Endothelial cell of umbilical vein (primary cell): Measurements from ENCODE around the gene MKLN1. TPM values are rescaled to one million over a fixed set of nuclear protein-coding genes. Genes with fewer than 3 reads are reported as not detected.

Experiments
- BruUV-seq: library from RNA; stranded (reverse); fragments of 400-500 nt; replicated peaks from 2 replicates; lab custom pipeline; 2021; lab: Mats Ljungman, UMichigan
- CTCF ChIA-PET: fragments of 300-600, 350-600 bp; sonication (Branson Sonifier 250); formaldehyde crosslinking; loops from one replicate; lab custom pipeline; 2021; ENCODE audit warnings: antibody characterized with exemption, inconsistent platforms; lab: Charles Lee
- POLR2A ChIA-PET: fragments of 300-600, 350-600 bp; sonication (Branson Sonifier 250); formaldehyde crosslinking; loops from one replicate; lab custom pipeline; 2021; ENCODE audit warnings: antibody characterized with exemption, inconsistent platforms; lab: Charles Lee
- DNase-seq: peaks from one replicate; pipeline ENCODE4 v3.0.0-alpha.2; 2011; ENCODE audit warnings: low read depth, low spot score
- FAIRE-seq: peaks from 2 replicates; lab custom pipeline; 2011; peaks lifted over from hg19 to GRCh38; lab: Jason Lieb, UNC
- H2AFZ ChIP-seq: 2 replicates; pipeline ENCODE4 v1.6.0; 2012; ENCODE audit warnings: low read depth, low read length, control low read depth, inconsistent platforms
- H3K27ac ChIP-seq: 2 replicates; pipeline ENCODE4 v1.5.1; 2011; ENCODE audit warnings: low read depth, mild to moderate bottlenecking, control low read depth, low read length, moderate library complexity; ENCODE audit not compliant: insufficient read depth
- H3K27me3 ChIP-seq, 2 experiments: 2 replicates each; pipeline versions ENCODE4 v1.6.0 to v1.6.1; 2011; ENCODE audit warnings: low read length in 2 of 2, mixed read lengths in 1 of 2; ENCODE audit not compliant: control insufficient read depth in 2 of 2, insufficient read depth in 2 of 2
- H3K36me3 ChIP-seq, 2 experiments: 2 replicates in 1 of 2; 3 replicates in 1 of 2; pipeline ENCODE4 v1.5.1; 2011; ENCODE audit warnings: low read length in 2 of 2, mild to moderate bottlenecking in 1 of 2, moderate library complexity in 1 of 2; ENCODE audit not compliant: control insufficient read depth in 2 of 2, insufficient read depth in 2 of 2; ENCODE audit errors: extremely low read depth in 1 of 2
- H3K4me1 ChIP-seq: 3 replicates; pipeline ENCODE4 v1.5.1; 2011; ENCODE audit warnings: mild to moderate bottlenecking, low read length; ENCODE audit not compliant: control insufficient read depth, insufficient read depth; ENCODE audit errors: extremely low read depth
- H3K4me2 ChIP-seq: 2 replicates; pipeline ENCODE4 v1.6.1; 2011; ENCODE audit warnings: low read length, control low read depth, mixed read lengths; ENCODE audit not compliant: insufficient read depth
- H3K4me3 ChIP-seq, 3 experiments: fragments of 200-600 bp in 1 of 3; sonication (generic), shearing (Covaris generic) in 1 of 3; replicated peaks in 1 of 3; 2 replicates each; pipeline ENCODE4 v1.5.1; 2011 to 2016; ENCODE audit warnings: control low read depth in 3 of 3, low read length in 3 of 3, mild to moderate bottlenecking in 2 of 3, inconsistent platforms in 1 of 3, low read depth in 1 of 3, moderate library complexity in 1 of 3; ENCODE audit not compliant: insufficient read depth in 1 of 3
- H3K79me2 ChIP-seq: 2 replicates; pipeline ENCODE4 v1.6.0; 2012; ENCODE audit warnings: low read length, inconsistent platforms; ENCODE audit not compliant: control insufficient read depth, insufficient read depth
- H3K9ac ChIP-seq: replicated peaks from 2 replicates; pipeline ENCODE3; 2011; ENCODE audit warnings: low read length, control low read depth; ENCODE audit not compliant: insufficient read depth; ENCODE audit errors: extremely low read depth
- H3K9me1 ChIP-seq: replicated peaks from 3 replicates; pipeline ENCODE4 v1.6.0; 2011; ENCODE audit warnings: mild to moderate bottlenecking, low read length; ENCODE audit not compliant: control insufficient read depth, insufficient read depth; ENCODE audit errors: extremely low read depth
- H3K9me3 ChIP-seq: replicated peaks from 2 replicates; pipeline ENCODE4 v1.5.1; 2012; ENCODE audit warnings: low read length, inconsistent platforms; ENCODE audit not compliant: control insufficient read depth, insufficient read depth
- H4K20me1 ChIP-seq: replicated peaks from 2 replicates; pipeline ENCODE3; 2011; ENCODE audit warnings: mild to moderate bottlenecking, low read length; ENCODE audit not compliant: control insufficient read depth, insufficient read depth; ENCODE audit errors: extremely low read depth
- EZH2 ChIP-seq: IDR thresholded peaks from 2 replicates; pipeline ENCODE4 v1.6.1; 2012; ENCODE audit warnings: borderline replicate concordance, low read depth, mild to moderate bottlenecking, moderate library complexity, low read length, inconsistent platforms; ENCODE audit not compliant: severe bottlenecking
- FOS ChIP-seq: IDR thresholded peaks from 2 replicates; pipeline ENCODE4 v1.6.1; 2011; ENCODE audit warnings: mild to moderate bottlenecking, low read length, moderate library complexity, borderline replicate concordance; ENCODE audit not compliant: insufficient read depth
- JUN ChIP-seq: IDR thresholded peaks from 2 replicates; pipeline ENCODE4 v1.6.1; 2011; ENCODE audit warnings: borderline replicate concordance, low read depth; ENCODE audit not compliant: insufficient read length, insufficient read depth
- dilution Hi-C: fragments of 300-500 bp; cut with MboI; formaldehyde crosslinking; loops from one replicate; pipeline ENCODE4 v1.15.0; 2019; ENCODE audit warnings: low sequenced_read_pairs; ENCODE audit not compliant: extremely low pct_ligation_motif_present
- intact Hi-C: fragments of 100-400 bp; cut with micrococcal nuclease; formaldehyde crosslinking; loops from one replicate; pipeline ENCODE4 v1.10.0; 2022
- polyA plus RNA-seq, 4 experiments: library from polyadenylated mRNA; depleted of rRNA in 3 of 4; stranded (reverse) in 3 of 4; unstranded in 1 of 4; fragments of >200 nt; gene quantifications; 2 replicates each; pipeline versions ENCODE4 v1.2.1 to v1.2.3, GENCODE V29; 2011 to 2012; ENCODE audit warnings: missing spikeins in 1 of 4
- total RNA-seq: library from RNA; stranded (reverse); gene quantifications from 2 replicates; pipeline ENCODE4 v1.2.3, GENCODE V29; 2021
- TF ChIP-seq, protein P1 (sequence below): IDR thresholded peaks from 2 replicates; pipeline ENCODE4 v1.6.1; 2011; ENCODE audit not compliant: insufficient read depth, insufficient read length
- TF ChIP-seq, protein P2 (sequence below), 2 donors: IDR thresholded peaks; 1 replicate in 1 of 2; 2 replicates in 1 of 2; pipeline ENCODE4 v1.5.1; 2011; ENCODE audit warnings: low read length in 2 of 2, mild to moderate bottlenecking in 2 of 2, moderate library complexity in 2 of 2, control low read depth in 1 of 2, inconsistent platforms in 1 of 2, low read depth in 1 of 2; ENCODE audit not compliant: insufficient read depth in 1 of 2; ENCODE audit errors: extremely low read depth in 1 of 2

The MKLN1 gene
- total and polyA plus RNA-seq, 2 donors (not counting 3 experiments of a cell fraction or from before 2014, with no cell fraction given) = 12.2 to 32.1 TPM

DNA sequence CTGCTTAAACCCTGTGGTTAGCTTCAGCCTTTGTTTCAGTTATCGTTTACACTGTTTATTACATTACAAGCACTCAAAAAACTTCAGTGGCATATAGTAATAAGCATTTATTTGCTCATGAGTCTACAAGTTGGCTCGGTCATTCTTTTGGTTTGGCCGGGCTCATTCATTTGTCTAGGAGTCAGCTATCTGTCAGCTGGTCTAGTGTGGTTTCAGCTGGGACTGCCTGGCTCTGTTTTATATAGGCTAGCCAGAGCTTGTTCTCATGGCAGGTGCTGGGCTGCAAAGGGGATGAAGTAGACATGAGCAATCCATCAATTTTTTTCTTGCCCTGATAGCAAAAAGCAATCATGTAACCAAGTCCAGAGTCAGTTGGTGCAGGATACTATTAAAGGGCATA lies 103.6 kb downstream of the MKLN1 start:
- H3K9me3 ChIP-seq = no peaks in the 10 kb centered on the region
- no peaks in the 10 kb centered on the region for H3K9me1 ChIP-seq
- no peak overlapping the region for H3K27ac ChIP-seq
- TF ChIP-seq, protein P1, sequence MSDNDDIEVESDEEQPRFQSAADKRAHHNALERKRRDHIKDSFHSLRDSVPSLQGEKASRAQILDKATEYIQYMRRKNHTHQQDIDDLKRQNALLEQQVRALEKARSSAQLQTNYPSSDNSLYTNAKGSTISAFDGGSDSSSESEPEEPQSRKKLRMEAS = no peak
- TF ChIP-seq, protein P2, sequence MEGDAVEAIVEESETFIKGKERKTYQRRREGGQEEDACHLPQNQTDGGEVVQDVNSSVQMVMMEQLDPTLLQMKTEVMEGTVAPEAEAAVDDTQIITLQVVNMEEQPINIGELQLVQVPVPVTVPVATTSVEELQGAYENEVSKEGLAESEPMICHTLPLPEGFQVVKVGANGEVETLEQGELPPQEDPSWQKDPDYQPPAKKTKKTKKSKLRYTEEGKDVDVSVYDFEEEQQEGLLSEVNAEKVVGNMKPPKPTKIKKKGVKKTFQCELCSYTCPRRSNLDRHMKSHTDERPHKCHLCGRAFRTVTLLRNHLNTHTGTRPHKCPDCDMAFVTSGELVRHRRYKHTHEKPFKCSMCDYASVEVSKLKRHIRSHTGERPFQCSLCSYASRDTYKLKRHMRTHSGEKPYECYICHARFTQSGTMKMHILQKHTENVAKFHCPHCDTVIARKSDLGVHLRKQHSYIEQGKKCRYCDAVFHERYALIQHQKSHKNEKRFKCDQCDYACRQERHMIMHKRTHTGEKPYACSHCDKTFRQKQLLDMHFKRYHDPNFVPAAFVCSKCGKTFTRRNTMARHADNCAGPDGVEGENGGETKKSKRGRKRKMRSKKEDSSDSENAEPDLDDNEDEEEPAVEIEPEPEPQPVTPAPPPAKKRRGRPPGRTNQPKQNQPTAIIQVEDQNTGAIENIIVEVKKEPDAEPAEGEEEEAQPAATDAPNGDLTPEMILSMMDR (IDR thresholded peaks at IDR 0.05; ENCODE audit: extremely low read depth in 1 of 2, insufficient read depth in 1 of 2, low read depth in 1 of 2, low read length in 2 of 2) = no peak
- TF ChIP-seq EZH2 = no peak
- TF ChIP-seq FOS = no peak
- no peak for TF ChIP-seq JUN
- H3K4me2 ChIP-seq = no peak overlapping the region
- dilution Hi-C loops (no loop called here), intact Hi-C loops (no loop called here)
- BruUV-seq = no TSS peak
- no peak for DNase-seq
- H3K27me3 ChIP-seq = no peaks in the 10 kb centered on the region
- H4K20me1 ChIP-seq = no peaks in the 10 kb centered on the region
- CTCF ChIA-PET = interaction anchor here (1.5 kb wide), 1 partner anchor 13 kb away, joined by 3 read pairs; no protein-coding TSS in a partner anchor
- POLR2A ChIA-PET = no interaction called here
- H3K4me3 ChIP-seq = no peak overlapping the region
- no peak overlapping the region for H3K9ac ChIP-seq
- no peak for FAIRE-seq
- no peaks in the 10 kb centered on the region for H3K4me1 ChIP-seq
- no peaks in the 10 kb centered on the region for H3K36me3 ChIP-seq
- H2AFZ ChIP-seq = no peak overlapping the region
- no peaks in the 10 kb centered on the region for H3K79me2 ChIP-seq
